ENCODE results near the gene SELENOW. TPM values are rescaled to one million over a fixed set of nuclear protein-coding genes. Genes with fewer than 3 reads are reported as not detected.

SELENOW gene
- total RNA-seq, 2 experiments from 2014 or later = 71.6 TPM

- Histone ChIP-seq H3K36me3 (ENCODE audit: insufficient read depth, low read length) (no peaks in the 10 kb centered on the region), H3K4me1 (ENCODE audit: insufficient read depth, low read length) (peaks cover 14% of the 10 kb centered on the region), H3K9me3 (ENCODE audit: control insufficient read depth in 1 of 2, insufficient read depth in 1 of 2, low read length in 2 of 2) (peaks cover 0 to 12% of the 10 kb centered on the region in 2 experiments), H3K4me3 (ENCODE audit: low read length) (no peak overlapping the region), H3K27me3 (ENCODE audit: control insufficient read depth in 1 of 2, insufficient read depth in 2 of 2, low read length in 2 of 2) (peaks cover 16 to 21% of the 10 kb centered on the region in 2 experiments), H3K27ac (ENCODE audit: low read depth in 1 of 2, low read length in 2 of 2) (no peak overlapping the region)
- intact Hi-C loops (cut with DNase I, micrococcal nuclease) = no loop called here
- Mint-ChIP-seq H3K36me3 (ENCODE audit: low read depth) (no peaks in the 10 kb centered on the region), H3K4me1 (ENCODE audit: low read depth) (peaks cover 17% of the 10 kb centered on the region), H3K27ac (no peak overlapping the region), H3K4me3 (peak overlapping the region; percentile 60), H3K27me3 (peaks cover 31% of the 10 kb centered on the region), H3K9me3 (no peaks in the 10 kb centered on the region)
- TF ChIP-seq, protein P1, sequence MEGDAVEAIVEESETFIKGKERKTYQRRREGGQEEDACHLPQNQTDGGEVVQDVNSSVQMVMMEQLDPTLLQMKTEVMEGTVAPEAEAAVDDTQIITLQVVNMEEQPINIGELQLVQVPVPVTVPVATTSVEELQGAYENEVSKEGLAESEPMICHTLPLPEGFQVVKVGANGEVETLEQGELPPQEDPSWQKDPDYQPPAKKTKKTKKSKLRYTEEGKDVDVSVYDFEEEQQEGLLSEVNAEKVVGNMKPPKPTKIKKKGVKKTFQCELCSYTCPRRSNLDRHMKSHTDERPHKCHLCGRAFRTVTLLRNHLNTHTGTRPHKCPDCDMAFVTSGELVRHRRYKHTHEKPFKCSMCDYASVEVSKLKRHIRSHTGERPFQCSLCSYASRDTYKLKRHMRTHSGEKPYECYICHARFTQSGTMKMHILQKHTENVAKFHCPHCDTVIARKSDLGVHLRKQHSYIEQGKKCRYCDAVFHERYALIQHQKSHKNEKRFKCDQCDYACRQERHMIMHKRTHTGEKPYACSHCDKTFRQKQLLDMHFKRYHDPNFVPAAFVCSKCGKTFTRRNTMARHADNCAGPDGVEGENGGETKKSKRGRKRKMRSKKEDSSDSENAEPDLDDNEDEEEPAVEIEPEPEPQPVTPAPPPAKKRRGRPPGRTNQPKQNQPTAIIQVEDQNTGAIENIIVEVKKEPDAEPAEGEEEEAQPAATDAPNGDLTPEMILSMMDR (IDR thresholded peaks at IDR 0.05) = no peak
- ATAC-seq (ENCODE audit: poor library complexity) = no peak
- CTCF ChIA-PET = no interaction called here
- POLR2A ChIA-PET = no interaction called here
- DNase-seq = no peak
Observed at GRCh38 chr19:47730521-47730889, 48.0 kb upstream of the SELENOW start.

GRCh38 chr19:47730910-47731309, 47.6 kb upstream of the SELENOW start:
- no peak overlapping the region for H3K4me3 Mint-ChIP-seq
- ATAC-seq (ENCODE audit: poor library complexity) = no peak
- no peaks in the 10 kb centered on the region for H3K9me3 Mint-ChIP-seq
- DNase-seq = no peak
- CTCF ChIA-PET = no interaction called here
- H3K9me3 ChIP-seq (ENCODE audit: control insufficient read depth in 1 of 2, insufficient read depth in 1 of 2, low read length in 2 of 2) = peaks cover 0 to 8% of the 10 kb centered on the region in 2 experiments
- peaks cover 14% of the 10 kb centered on the region for H3K4me1 ChIP-seq (ENCODE audit: insufficient read depth, low read length)
- no peaks in the 10 kb centered on the region for H3K36me3 Mint-ChIP-seq (ENCODE audit: low read depth)
- TF ChIP-seq, protein P1 (IDR thresholded peaks at IDR 0.05) = no peak
- intact Hi-C loops (cut with DNase I, micrococcal nuclease) = no loop called here
- POLR2A ChIA-PET = no interaction called here
- H3K27ac Mint-ChIP-seq = no peak overlapping the region
- H3K36me3 ChIP-seq (ENCODE audit: insufficient read depth, low read length) = no peaks in the 10 kb centered on the region
- peaks cover 17% of the 10 kb centered on the region for H3K4me1 Mint-ChIP-seq (ENCODE audit: low read depth)
- peaks cover 31% of the 10 kb centered on the region for H3K27me3 Mint-ChIP-seq
- no peak overlapping the region for H3K27ac ChIP-seq (ENCODE audit: low read depth in 1 of 2, low read length in 2 of 2)
- H3K27me3 ChIP-seq (ENCODE audit: control insufficient read depth in 1 of 2, insufficient read depth in 2 of 2, low read length in 2 of 2) = peaks cover 16 to 21% of the 10 kb centered on the region in 2 experiments
- no peak overlapping the region for H3K4me3 ChIP-seq (ENCODE audit: low read length)

- ChIA-PET POLR2A (interaction anchor here (0.7 kb wide), 1 partner anchor 520 kb away, joined by 3 read pairs; no protein-coding TSS in a partner anchor), CTCF (no interaction called here)
- Histone ChIP-seq H3K9me3 (ENCODE audit: control insufficient read depth in 1 of 2, insufficient read depth in 1 of 2, low read length in 2 of 2) (peaks cover 0 to 2% of the 10 kb centered on the region in 2 experiments), H3K4me1 (ENCODE audit: insufficient read depth, low read length) (peaks cover 4% of the 10 kb centered on the region), H3K27me3 (ENCODE audit: control insufficient read depth in 1 of 2, insufficient read depth in 2 of 2, low read length in 2 of 2) (peaks cover 7 to 9% of the 10 kb centered on the region in 2 experiments), H3K4me3 (ENCODE audit: low read length) (no peak overlapping the region), H3K27ac (ENCODE audit: low read depth in 1 of 2, low read length in 2 of 2) (no peak overlapping the region), H3K36me3 (ENCODE audit: insufficient read depth, low read length) (no peaks in the 10 kb centered on the region)
- Mint-ChIP-seq H3K27ac (no peak overlapping the region), H3K4me3 (no peak overlapping the region), H3K9me3 (no peaks in the 10 kb centered on the region), H3K4me1 (ENCODE audit: low read depth) (peaks cover 4% of the 10 kb centered on the region), H3K27me3 (peaks cover 14% of the 10 kb centered on the region), H3K36me3 (ENCODE audit: low read depth) (no peaks in the 10 kb centered on the region)
- DNase-seq (no peak), ATAC-seq (ENCODE audit: poor library complexity) (no peak)
- TF ChIP-seq, protein P1 (IDR thresholded peaks at IDR 0.05) = no peak
- intact Hi-C loops (cut with DNase I, micrococcal nuclease) = no loop called here
Observed at GRCh38 chr19:47735131-47735530, 43.4 kb upstream of the SELENOW start.
